ENCODE data around the gene ADAT2.

ADAT2 gene

GRCh38 chr6:143396497-143397226 is 53.8 kb downstream of the ADAT2 start:
- DNase-seq: no peak

GRCh38 chr6:143395699-143396098 is 54.8 kb downstream of the ADAT2 start:
- DNase-seq: no peak

- no peak for DNase-seq
Measured at GRCh38 chr6:143394389-143394788, 56.1 kb downstream of the ADAT2 start.

- no peak for DNase-seq
Measured at GRCh38 chr6:143390278-143390677, 60.2 kb downstream of the ADAT2 start.

- no peak for DNase-seq
Measured at GRCh38 chr6:143385636-143386035, 64.9 kb downstream of the ADAT2 start.

- no peak for DNase-seq
Measured at GRCh38 chr6:143376861-143377260, 73.6 kb downstream of the ADAT2 start.

GRCh38 chr6:143376375-143376774 is 74.1 kb downstream of the ADAT2 start:
- DNase-seq: no peak

- DNase-seq: no peak
Measured at GRCh38 chr6:143375022-143375585, 75.4 kb downstream of the ADAT2 start.

GRCh38 chr6:143374014-143374413 is 76.5 kb downstream of the ADAT2 start:
- no peak for DNase-seq
